GM21528 (cell line): ENCODE data around the gene SLC41A1.
"Not testable (repeated sequence)": the region's sequence is repeated elsewhere in the genome, so short reads cannot be mapped to it uniquely, and the experiment has no call there.

ENCODE experiments used
- ATAC-seq: cut with Tn5 transposase; IDR thresholded peaks from one replicate; pipeline ENCODE4 v1.9.1; 2021; ENCODE audit warnings: mild to moderate bottlenecking, moderate library complexity; ENCODE audit not compliant: unreplicated experiment, low FRiP score

Gene SLC41A1

DNA sequence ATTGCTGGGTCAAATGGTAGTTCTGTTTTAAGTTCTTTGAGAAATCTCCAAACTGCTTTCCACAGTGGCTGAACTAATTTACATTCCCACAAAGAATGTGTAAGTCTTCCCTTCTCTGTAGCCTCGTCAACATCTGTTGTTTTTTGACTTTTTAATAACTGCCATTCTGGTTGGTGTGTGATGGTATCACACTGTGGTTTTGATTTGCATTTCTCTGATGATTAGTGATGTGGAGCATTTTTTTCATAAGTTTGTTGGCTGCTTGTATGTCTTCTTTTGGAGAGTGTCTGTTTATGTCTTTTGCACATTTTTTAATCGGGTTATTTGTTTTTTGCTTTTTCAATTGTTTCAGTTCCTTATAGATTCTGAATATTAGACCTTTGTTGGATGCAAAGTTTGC is 10.3 kb upstream of the SLC41A1 start:
- not testable (repeated sequence) for ATAC-seq

DNA sequence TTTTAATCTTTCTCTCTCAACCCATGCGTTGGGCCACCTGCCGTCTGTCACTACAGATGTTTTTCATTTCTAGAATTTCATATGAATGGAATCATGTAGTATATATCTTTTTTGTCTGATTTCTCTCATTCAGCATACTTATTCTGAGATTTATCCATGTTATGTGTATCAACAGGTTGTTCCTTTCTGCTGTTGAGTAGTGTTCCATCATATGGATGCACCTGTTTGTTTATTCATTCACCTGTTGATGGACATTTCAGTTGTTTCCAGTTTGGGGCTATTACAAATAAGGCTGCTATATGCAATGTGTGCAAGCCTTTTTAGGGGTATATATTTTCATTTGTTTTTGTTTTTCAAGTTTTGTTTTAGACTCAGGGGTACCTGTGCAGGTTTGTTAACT is 9.4 kb upstream of the SLC41A1 start:
- no peak for ATAC-seq

DNA sequence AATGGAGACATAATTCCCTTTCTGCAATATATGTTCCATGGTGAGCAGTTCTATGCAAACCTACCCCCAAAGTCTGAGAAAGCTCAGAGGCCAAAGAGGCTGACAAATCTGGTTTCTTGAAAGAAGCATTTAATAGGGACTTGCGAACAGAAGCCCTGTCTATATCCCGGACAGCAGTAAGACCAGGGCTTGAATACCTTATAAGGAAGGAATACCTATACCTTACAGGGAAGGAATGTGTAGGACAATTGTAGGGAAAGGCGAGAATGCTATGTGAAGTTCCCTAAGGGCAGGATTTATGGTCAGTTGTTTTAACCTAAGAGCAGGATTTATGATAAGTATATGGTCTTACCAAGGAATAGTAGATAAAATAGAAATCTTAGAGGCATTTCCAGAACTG is 5.0 kb upstream of the SLC41A1 start:
- ATAC-seq: no peak

DNA sequence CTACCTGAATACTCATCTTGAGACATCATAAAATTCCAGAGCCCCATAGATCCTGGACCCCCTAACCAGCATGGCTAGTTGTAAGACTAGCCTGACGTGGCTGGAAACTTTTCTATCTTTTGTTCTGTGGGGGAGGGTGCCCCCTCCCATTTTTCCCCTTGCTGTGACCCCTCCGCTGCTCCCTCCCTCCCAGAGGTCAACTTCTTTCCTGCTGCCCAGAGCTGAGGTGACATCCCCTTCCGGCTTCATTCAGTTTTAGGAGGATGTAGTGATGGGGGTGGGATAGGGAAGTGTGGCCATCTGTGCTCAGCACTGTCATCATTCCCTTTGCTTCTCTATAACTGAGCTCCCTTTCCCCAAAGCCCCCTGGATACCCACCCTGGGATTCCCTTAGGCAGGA is 4.4 kb upstream of the SLC41A1 start:
- ATAC-seq: no peak

DNA sequence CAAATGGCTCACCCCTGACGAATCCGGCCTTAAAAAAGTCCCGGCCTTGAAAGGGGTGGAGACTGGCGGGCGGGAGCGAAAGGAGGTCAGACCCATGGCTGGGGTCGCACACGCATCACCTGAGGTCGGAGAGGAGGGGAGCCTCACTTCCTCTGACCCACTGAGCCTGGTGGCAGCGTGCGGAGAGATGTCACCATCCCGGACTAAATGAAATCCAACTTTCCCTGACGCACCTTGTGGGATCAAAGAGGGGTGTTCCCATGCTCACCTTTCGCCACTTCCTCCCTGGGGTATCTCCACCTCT is 709 bp upstream of the SLC41A1 start:
- ATAC-seq: no peak

DNA sequence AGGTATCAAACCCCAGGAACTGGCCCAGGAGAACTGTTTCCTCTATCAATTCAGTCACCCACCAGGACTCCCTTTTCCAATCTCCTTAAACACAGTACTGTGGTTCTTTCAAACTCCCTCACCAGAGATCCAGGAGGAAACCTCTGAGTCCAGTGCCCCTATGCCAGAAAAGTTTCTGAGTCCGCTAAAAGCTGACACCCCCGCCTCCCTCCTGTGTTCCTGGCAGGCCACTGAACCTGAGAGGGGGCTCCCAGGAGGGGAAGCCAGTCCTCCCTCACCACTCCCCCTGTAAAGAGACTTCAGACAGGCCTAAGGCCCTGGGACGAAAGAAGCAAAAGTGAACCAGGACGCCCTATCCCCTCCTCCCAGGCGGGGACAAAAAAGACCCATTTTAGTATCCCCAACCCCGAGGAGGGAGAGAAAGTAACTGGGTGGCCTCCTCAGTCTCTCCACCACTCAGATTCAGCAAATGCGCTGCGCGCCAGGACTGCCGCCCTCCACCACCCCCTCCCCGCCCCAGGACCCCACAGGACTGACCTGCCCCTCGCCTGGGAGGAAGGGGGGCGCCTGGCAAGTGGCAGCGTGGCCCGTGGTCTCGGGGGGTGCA is 624 bp downstream of the SLC41A1 start:
- ATAC-seq: no peak

DNA sequence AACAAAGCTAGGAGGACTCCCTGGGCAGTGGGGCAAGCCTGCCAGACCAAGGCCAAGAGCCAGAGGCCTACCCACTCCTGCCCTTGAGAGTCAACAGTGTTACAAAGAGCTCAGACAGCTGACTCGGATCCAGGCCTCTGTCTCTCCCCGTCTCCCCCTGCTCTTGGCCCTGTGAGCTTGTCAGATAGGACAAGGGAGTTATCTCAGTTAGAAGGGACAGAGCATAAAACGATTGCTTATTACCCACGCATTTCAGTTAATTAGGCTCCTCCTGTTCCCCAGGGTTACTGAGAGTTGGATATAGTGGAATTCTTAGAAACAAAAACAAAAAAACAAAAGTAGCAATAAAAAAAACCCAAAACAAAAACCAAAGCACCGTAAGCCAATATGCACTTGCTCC is 1.3 kb downstream of the SLC41A1 start:
- ATAC-seq: no peak

DNA sequence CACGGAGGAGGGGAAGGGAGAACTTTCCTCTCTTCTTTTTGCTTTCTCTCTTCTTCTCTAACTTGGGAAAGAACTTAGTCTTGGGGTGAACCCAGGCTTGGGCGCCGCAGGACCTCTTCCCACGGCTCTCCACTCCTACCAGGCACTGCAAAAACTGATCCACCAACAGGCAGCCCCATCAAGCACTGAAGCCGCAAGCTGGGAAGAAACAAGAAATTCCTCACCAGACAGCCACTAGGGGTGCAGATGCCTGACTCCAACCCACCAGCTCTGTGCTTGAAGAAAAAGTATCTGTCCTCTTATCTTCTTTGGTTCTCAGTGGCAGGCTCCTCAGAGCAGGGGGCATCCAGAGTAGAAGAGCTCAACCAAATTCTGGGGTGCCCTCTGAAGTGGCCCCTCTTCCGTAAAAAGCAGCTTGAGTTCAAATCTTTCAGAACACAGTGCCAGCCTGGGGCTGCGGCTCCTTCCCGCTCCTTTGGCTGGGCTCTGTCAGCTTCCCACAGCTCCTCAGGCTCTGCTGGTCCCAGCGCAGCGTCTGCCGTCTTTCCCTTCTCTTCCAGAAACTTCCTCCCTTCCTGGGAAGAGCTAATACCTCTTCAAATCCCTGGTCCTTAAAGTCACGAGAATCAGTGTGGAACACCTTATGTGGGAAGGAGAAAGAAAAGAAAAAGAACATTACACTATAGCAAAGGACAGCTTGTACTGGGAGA is 2.4 kb downstream of the SLC41A1 start:
- no peak for ATAC-seq

DNA sequence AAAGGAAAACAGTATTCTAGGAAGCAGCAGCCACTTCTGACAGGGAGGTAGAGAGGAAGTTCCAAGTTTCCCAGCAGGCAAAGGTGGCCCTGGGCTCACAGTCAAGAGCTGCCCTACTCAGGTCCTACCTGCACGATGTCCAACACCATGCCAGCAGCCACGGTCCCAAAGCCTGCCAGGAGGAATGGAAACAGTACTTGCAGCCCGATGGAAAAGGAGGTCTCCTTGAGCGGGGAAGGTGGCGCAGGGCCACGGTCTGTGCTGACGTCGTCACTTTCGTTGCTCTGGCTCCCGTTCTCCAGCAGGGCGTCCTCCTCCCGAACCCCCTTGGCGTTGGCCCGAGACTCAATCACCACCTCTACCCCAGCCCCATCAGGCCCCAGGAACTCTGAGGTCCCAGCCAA is 3.1 kb downstream of the SLC41A1 start:
- ATAC-seq: no peak

DNA sequence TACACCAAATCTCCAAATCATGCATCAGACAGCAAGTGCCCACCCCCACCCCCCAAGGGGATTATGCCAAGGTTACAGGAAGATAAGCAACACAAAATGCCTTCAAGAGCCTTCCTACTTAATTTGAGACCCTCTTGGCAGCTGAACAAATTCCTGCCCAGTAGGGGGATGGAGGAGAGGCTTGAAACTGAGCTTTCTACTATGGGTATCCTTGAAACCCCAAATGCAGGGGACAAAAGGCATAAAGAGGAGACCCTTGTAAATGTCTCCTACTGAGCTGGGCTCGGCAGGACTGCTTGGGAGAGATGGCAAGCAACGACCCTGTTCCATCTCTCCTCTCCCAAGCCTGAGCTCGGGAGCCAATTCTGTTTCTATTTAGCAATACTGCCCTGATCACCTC is 3.5 kb downstream of the SLC41A1 start:
- ATAC-seq: no peak

DNA sequence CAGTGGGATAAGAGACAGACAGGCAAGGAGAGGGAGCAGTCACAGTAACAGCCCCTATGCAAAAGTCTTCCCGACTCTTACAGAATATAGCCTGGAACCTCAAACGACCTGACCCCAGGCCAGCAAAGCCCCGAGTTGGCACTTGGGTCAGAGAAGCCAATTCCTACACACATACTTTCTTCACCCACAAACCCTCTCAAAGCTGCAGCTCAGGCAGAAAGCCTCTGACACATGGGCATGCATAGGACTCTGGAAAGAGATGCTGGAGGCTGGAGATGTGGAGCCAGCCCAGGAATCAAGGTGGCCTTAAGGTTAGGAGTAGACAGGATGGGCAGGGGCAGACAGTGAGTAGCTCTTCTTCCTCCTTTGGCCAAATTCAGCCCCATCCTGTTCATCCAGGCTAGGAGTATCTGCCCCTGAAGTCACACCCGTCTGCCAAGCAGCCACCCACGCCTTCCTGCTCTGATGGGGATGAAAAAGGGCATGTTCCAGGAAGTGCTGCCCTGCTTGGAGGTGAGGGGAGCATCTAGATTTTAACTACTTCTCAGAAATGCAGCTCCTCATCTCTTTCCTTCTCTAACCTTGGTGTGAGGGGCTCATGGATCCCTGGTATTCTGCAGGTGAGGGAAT is 7.8 kb downstream of the SLC41A1 start:
- no peak for ATAC-seq

DNA sequence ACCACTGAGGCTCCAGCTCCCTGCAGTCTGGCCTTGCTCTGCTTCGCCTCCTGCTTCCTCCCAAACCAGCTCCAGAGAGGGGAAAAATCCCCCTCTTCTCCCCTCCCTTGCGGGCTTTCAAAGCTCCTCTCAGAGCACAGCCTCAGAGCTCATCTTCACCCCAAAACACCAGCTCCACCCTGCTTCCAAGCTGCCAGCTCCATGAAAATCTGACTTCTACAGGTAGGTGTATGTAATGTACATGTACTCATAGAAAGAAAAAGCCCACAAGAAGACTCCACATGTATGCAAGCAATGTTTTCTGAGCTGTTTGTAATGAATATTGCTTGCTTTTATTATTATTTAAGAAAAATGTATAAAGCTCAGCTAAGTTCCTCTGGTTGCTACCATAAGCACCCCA is 8.4 kb downstream of the SLC41A1 start:
- ATAC-seq: no peak

DNA sequence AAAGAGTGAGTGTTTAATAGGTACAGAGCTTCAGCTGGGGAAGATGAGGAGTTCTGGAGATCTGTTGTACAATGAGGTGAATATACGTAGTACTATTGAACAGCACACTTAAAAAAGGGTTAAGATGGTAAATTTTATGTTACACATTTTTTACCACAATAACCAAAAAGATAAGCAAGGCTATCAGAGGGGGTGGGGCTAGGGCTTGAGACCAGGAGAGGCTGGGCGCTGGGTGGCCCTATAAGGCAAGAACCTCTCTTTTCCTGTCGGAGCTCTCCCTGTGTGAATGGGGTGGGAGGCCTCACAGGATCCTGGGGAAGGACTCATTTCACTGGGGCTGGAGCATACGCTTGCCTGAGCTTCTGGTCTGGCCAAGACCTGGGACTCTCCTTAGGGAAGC is 9.0 kb downstream of the SLC41A1 start:
- no peak for ATAC-seq

DNA sequence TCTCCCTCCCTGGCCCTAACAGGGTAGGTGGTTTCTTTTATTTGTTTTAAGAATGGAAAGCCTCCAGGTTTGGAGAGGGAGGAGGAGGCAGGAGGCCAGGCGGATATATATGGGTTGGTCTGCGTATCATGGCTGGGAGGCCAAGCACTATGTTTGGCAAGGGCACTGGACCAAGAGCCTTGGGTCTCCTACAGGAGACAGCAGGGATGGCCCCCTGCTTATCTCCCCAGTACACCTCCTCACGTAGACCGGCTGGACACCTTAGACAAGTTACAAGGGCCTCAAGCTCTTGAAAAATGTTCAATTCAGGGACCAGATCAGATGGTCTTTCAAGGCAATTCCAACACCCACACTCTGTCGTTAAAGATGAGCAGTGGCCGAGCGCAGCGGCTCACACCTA is 10.9 kb downstream of the SLC41A1 start:
- no peak for ATAC-seq

DNA sequence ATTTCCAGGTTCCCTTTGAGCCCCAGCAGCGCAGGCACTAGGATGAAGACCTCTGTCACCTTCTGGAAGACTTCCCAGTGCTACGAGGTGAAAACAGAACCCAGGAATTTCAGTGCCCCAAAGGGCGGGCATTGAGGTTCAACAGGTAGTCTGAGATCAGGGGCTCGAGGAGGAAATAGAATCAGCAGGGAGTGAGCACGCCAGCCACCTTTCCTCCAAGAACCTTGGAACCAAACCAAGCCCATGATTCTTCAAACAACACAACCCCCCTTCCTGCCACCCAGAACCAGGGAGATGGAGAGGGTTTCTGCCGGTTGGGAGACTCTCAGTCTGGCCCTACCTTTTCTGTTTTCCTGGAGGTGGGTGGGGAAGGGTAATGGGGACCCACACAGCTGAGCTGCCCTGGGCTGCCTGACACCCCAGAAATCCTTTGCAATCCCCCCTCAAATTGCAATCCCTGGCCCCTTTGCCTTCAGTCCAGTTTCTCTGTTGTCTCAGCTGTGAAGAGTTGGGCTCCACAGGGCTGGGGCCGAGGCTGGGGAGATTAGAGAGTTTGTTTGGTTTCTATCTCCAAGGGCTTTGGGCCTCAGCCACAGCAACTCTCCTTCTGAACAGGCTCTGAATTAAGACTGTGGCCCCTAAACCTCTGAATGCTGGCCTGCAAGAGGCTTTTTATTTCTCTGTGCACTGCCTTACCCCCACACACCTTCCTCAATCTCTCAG is 11.9 kb downstream of the SLC41A1 start:
- no peak for ATAC-seq

DNA sequence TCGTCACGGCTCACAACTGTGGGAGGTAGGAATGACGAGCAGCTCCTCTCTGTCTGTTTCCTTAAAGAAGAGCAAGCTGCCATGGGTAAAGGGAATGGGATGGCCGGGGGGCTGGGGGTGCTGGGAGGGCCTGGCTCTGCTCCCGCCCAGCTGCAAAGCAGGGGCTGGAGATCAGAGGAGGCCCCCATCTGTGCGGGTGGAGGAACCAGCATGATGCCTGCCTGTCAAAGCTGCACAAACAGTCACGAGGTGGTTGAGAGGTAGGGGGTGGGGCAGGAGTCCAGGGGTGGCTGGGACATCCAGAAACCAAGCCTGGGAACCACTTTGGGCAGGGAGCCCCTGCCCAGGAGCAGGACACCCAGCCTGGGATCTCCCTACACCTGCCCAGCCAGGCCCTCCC is 12.6 kb downstream of the SLC41A1 start:
- ATAC-seq: no peak

DNA sequence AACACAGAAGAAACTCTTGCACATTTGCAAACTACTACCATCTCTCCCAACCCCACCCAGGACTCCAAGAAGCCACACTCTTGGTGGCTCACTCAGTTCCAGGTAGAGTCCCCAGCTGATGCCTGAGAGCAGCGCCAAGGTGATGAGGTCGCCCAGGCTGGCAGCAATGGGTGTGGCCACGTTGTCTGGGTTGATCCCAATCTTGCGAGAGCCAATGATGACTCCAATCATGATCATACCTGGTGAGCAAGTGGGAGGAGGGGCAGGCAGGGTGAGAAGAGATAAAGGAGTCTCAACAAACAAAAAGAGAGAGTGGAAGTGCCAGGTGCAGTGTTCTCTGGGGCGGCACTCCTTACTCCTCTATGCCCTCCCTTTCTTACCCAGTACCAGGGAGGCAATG is 14.4 kb downstream of the SLC41A1 start:
- ATAC-seq: no peak

DNA sequence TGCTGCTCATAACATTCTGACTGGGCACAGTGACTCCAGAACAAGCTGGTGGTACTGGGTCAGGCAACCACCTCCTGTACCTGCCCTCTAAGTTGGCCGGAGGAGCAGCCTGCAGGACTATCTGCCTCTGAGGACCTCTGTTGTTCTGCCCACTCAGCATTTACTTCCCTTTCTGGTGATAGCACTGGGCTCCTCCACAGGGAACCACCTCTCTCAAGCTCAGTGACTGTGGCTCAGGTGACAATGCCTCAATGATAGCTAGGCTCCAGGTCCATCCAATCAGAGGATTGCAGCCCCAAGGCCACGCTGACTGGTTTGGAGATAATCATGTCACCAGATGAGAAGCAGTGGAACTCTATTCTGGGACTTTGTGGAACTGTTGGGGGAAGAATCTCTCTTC is 15.8 kb downstream of the SLC41A1 start:
- ATAC-seq: no peak

DNA sequence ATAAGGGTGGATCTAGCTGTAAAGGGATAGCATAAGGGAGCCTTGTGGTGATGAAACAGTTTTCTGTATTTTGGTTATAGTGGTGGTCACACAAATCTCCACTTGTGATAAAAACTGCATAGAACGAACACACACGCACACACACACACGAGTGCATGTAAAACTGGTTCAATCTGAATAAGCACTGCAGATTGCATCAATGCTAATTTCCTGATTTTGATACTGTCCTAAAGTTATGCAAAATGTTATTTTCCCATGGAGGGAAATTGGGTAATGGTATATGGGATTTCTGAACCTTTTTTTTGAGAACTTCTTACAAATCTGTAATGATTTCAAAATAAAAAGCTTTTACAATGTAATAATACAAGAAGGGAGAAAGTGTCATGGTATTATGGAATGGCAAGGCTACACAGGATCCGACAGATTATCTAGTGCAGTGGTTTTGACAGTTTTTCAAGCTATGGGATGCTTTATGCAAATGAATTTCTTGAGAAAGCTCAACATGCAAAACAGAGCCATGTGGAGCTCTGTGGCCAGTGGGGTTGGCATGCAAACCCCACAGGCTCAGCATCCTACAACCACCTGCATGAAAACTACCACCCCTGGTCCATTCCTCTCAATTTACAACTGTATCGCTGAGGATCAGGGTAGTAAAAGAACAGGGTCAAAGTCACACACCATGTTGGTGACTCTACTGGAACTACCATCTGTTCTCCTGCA is 18.8 kb downstream of the SLC41A1 start:
- ATAC-seq: no peak

DNA sequence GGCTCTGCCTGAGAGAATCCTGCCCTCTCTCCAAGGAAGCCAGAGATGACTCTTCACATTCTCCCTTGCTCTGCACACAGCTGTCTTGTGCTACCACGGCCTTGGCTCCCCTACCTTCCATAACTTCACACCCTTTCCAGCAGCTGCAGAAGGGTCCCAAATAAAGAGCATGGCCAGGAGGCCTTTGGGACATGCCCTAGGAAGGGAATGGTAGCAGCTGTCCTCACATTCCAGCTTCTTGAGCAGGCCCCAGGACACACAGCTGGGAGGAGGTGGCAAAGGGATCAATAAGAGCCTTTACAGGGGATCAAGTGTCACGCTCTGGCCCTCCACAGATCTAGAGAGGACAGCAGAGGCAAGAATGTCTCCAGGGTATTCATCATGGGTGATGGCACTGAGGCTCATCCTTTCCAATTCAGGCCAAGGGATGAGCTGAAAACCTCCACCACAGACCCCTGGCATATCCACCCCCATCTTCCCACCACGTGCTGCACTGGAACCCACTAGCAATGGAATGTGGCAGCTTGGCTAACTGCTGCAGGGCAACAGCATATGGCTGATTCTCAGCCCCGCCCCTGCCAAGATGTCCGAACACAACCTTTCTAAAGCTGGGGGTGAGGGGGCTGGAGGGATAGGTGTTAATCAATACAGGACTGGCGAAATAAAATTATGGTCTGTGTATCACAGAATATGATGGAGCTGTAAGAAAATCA is 19.9 kb downstream of the SLC41A1 start:
- ATAC-seq: no peak
